Measurements from ENCODE around the gene PATE3. TPM values are rescaled to one million over a fixed set of nuclear protein-coding genes. Genes with fewer than 3 reads are reported as not detected.

PATE3 gene
- total and polyA plus RNA-seq, 4 donors = not detected

DNA sequence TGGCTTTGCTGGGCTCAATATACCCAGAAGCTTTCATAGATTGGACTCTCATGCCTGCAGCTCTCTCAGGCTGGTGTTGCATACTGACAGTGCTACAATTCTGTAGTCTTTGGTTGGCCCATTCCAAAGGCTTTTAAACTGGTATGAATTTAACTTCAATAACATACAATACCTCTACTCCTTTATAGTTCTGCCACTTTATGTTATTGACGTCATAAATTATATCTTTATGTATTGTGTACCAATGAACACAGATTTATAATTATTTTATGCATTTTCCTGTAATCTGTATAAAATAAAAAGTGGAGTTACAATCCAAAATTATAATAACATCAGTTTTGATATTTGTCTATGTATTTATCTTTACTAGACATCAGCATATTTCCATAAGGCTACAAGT, 25.5 kb upstream of the PATE3 start (continued):
- TF ChIP-seq, protein P1, sequence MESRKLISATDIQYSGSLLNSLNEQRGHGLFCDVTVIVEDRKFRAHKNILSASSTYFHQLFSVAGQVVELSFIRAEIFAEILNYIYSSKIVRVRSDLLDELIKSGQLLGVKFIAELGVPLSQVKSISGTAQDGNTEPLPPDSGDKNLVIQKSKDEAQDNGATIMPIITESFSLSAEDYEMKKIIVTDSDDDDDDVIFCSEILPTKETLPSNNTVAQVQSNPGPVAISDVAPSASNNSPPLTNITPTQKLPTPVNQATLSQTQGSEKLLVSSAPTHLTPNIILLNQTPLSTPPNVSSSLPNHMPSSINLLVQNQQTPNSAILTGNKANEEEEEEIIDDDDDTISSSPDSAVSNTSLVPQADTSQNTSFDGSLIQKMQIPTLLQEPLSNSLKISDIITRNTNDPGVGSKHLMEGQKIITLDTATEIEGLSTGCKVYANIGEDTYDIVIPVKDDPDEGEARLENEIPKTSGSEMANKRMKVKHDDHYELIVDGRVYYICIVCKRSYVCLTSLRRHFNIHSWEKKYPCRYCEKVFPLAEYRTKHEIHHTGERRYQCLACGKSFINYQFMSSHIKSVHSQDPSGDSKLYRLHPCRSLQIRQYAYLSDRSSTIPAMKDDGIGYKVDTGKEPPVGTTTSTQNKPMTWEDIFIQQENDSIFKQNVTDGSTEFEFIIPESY (IDR thresholded peaks at IDR 0.05) = no peak
- TF ChIP-seq, protein P2, sequence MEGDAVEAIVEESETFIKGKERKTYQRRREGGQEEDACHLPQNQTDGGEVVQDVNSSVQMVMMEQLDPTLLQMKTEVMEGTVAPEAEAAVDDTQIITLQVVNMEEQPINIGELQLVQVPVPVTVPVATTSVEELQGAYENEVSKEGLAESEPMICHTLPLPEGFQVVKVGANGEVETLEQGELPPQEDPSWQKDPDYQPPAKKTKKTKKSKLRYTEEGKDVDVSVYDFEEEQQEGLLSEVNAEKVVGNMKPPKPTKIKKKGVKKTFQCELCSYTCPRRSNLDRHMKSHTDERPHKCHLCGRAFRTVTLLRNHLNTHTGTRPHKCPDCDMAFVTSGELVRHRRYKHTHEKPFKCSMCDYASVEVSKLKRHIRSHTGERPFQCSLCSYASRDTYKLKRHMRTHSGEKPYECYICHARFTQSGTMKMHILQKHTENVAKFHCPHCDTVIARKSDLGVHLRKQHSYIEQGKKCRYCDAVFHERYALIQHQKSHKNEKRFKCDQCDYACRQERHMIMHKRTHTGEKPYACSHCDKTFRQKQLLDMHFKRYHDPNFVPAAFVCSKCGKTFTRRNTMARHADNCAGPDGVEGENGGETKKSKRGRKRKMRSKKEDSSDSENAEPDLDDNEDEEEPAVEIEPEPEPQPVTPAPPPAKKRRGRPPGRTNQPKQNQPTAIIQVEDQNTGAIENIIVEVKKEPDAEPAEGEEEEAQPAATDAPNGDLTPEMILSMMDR (IDR thresholded peaks at IDR 0.05; ENCODE audit: low read depth, low read length, missing input control) = no peak
- TF ChIP-seq YY1 (IDR thresholded peaks at IDR 0.05) (no peak), RXRA (IDR thresholded peaks at IDR 0.05) (no peak)

DNA sequence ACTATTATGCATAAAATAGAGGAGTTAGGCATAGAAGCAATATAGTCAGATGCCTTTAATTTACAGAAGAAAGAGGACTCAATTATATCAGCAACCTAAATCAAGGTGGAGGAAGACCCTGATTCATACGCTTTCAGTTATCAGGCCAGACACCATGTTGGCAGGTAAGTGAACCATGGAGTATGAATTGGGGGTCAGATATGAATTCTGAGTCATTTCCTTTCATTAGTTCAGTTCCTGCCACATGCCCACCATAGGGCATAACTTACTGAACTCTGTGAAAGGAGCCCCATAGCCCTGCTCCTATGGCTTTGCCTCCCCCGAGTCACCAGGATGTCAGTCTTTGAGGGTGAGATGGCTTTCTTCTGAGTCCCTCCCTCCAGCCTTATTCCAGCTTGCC, 24.4 kb upstream of the PATE3 start:
- WGBS = 87% methylated on average over 2 of the region's 2 CpGs
- H3K36me3 ChIP-seq (ENCODE audit: control insufficient read depth in 4 of 4, insufficient read depth in 3 of 4, low read depth in 1 of 4, low read length in 3 of 4) = no peaks in the 10 kb centered on the region
- H3K9me3 ChIP-seq (ENCODE audit: control insufficient read depth in 4 of 4, low read length in 3 of 4) = no peaks in the 10 kb centered on the region
- no peak overlapping the region for H3K4me3 ChIP-seq (ENCODE audit: low read depth in 1 of 3, low read length in 3 of 3)
- no peak overlapping the region for H3K27ac ChIP-seq (ENCODE audit: low read depth in 1 of 2, low read length in 2 of 2)
- H3K27me3 ChIP-seq (ENCODE audit: control insufficient read depth in 4 of 4, insufficient read depth in 4 of 4, low read length in 3 of 4) = peaks cover 0 to 10% (median 0%) of the 10 kb centered on the region in 4 donors
- no peak for TF ChIP-seq EGR1 (IDR thresholded peaks at IDR 0.05; ENCODE audit: low read depth in 2 of 2)
- TF ChIP-seq GABPA (IDR thresholded peaks at IDR 0.05 in 1 of 2, conservative IDR thresholded peaks at IDR 0.05 in 1 of 2) = no peak
- TF ChIP-seq RAD21 (IDR thresholded peaks at IDR 0.05) = no peak
- no peak for TF ChIP-seq TAF1 (conservative IDR thresholded peaks at IDR 0.05)
- TF ChIP-seq SP1 (IDR thresholded peaks at IDR 0.05) = no peak
- TF ChIP-seq, protein P2 (IDR thresholded peaks at IDR 0.05; ENCODE audit: low read depth, low read length, missing input control) = no peak
- no peak for TF ChIP-seq HNF4A (conservative IDR thresholded peaks at IDR 0.05)
- no peak for TF ChIP-seq JUND (IDR thresholded peaks at IDR 0.05)
- TF ChIP-seq, protein P3, sequence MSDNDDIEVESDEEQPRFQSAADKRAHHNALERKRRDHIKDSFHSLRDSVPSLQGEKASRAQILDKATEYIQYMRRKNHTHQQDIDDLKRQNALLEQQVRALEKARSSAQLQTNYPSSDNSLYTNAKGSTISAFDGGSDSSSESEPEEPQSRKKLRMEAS (IDR thresholded peaks at IDR 0.05) = no peak
- no peak for TF ChIP-seq RXRA (IDR thresholded peaks at IDR 0.05)
- no peak for TF ChIP-seq HNF4G (IDR thresholded peaks at IDR 0.05)
- no peak for TF ChIP-seq YY1 (IDR thresholded peaks at IDR 0.05)
- TF ChIP-seq, protein P4, sequence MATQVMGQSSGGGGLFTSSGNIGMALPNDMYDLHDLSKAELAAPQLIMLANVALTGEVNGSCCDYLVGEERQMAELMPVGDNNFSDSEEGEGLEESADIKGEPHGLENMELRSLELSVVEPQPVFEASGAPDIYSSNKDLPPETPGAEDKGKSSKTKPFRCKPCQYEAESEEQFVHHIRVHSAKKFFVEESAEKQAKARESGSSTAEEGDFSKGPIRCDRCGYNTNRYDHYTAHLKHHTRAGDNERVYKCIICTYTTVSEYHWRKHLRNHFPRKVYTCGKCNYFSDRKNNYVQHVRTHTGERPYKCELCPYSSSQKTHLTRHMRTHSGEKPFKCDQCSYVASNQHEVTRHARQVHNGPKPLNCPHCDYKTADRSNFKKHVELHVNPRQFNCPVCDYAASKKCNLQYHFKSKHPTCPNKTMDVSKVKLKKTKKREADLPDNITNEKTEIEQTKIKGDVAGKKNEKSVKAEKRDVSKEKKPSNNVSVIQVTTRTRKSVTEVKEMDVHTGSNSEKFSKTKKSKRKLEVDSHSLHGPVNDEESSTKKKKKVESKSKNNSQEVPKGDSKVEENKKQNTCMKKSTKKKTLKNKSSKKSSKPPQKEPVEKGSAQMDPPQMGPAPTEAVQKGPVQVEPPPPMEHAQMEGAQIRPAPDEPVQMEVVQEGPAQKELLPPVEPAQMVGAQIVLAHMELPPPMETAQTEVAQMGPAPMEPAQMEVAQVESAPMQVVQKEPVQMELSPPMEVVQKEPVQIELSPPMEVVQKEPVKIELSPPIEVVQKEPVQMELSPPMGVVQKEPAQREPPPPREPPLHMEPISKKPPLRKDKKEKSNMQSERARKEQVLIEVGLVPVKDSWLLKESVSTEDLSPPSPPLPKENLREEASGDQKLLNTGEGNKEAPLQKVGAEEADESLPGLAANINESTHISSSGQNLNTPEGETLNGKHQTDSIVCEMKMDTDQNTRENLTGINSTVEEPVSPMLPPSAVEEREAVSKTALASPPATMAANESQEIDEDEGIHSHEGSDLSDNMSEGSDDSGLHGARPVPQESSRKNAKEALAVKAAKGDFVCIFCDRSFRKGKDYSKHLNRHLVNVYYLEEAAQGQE (IDR thresholded peaks at IDR 0.05) = no peak
- TF ChIP-seq NR2F2 (IDR thresholded peaks at IDR 0.05) = no peak
- TF ChIP-seq, protein P5, sequence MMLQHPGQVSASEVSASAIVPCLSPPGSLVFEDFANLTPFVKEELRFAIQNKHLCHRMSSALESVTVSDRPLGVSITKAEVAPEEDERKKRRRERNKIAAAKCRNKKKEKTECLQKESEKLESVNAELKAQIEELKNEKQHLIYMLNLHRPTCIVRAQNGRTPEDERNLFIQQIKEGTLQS (IDR thresholded peaks at IDR 0.05) = no peak
- TF ChIP-seq FOXA1 (IDR thresholded peaks at IDR 0.05) = no peak
- no peak for DNase-seq (ENCODE audit: low spot score)
- no peaks in the 10 kb centered on the region for H3K4me1 ChIP-seq (ENCODE audit: control insufficient read depth in 4 of 4, insufficient read depth in 4 of 4, low read length in 3 of 4)
- no peak overlapping the region for H3K9ac ChIP-seq (ENCODE audit: low read depth in 1 of 2, low read length in 2 of 2)

Measured in liver (tissue), 9 donors.